DMS 273 (cell line): Measurements from ENCODE around the gene TMA7.
"Not testable (repeated sequence)": the region's sequence is repeated elsewhere in the genome, so short reads cannot be mapped to it uniquely, and the experiment has no call there.

Experiments used
- DNase-seq: peaks from one replicate; lab custom pipeline; 2025; ENCODE audit not compliant: unreplicated experiment; lab: John Stamatoyannopoulos, UW

TMA7 gene

DNA sequence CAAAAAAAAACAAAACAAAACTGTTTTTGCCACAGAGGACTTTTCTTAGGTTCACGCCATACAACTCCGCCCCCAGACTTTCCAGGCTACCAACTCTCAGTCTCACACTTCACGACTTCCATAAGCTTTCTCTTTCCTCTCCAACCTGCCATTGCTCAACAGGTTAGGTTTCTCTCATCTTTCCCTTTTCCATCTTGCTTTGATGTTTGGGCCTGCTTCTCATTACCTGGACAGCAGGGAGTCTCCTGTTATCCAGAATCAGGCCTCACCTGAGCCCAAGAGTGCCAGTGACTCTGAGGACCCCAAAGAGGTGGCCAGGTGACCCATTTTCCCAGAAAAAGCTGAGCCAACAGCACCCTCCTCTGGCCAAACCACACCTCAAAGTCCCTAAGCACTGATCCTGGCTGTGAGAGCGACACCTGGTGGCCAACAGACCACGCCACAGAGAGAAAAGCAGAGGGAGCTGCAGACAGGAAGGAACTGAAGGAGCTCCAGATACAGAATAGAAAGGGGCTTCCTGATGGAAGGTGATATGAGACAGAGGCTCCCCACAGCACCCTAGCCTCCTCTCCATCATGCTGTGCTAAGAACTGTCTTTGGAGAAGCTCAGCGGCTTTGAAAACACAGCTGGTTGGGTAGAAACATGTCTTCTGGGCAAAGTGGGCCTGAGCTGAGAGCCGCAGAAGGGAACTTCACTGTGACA, 4.1 kb upstream of the TMA7 start:
- DNase-seq, result peak; percentile 83

DNA sequence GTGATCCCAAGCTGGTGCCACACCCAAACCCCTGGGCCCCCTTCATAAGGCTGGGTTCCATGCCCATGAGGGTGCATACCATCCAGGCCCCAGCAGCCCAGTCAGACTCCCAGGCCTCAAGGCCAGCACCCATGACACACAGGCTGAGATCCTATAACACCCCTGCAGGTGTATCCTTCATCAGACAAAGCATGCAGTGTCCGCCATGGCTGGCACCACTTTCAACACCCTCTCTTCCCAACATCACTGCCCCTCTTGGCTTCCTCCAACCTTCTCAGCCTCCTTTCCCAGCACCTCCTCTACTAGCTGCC, 3.6 kb upstream of the TMA7 start:
- no peak for DNase-seq

DNA sequence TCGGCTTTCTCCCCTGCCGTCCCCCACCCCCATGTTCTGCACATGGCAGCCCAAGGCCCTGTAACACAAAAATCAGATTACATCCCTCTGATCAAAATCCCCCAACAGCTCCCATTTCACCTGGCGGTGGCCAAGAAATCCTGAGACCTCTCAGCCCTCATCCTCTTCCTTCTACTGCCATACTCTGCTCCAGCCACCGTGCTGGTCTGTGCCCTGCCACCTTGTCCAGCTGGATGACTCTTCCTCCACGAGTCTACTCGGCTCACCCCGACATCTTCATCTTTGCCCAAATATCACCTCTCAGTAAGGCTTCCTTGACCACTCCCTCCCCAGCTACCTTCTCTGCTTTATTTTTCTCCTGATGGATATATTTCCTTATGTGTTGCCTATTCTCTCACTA, 3.2 kb upstream of the TMA7 start:
- no peak for DNase-seq

DNA sequence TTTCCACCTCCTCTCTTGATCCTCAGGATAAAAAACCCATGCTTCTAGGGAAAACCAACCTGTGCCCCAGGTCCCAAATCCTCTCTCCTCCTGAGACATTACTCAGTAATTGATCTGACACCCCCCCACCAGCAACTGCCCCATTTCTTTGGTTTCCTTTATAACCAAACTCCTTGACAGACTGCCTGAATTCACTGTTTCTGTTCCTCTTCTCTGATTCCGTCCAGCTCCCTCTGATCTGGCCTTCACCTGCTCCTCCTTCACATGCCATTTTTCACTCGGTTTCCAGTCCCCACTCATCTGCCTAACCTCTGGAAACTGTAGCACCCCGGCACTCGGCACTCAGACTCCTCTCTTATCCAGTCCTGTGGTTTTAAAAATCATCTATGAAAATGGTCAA, 2.2 kb upstream of the TMA7 start:
- DNase-seq, result no peak

DNA sequence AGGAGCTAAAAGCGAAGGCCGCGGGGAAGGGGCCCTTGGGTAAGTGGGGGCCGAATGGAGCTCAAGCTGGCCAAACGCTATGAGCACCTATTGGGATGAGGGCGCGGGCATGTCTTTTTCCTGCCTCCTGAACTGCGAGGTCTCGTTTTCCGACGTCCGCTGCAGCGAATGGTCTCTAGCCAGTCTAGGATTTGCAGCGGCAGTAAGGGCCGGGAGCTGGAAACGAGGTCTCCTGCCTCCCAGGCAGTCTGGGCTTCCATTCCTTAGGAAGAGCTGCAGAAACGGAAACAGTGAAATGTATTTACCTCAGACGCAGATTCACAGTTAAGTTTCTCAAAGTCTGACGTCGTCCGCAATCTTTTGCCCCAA, 517 bp downstream of the TMA7 start:
- DNase-seq, result peak; percentile 35

DNA sequence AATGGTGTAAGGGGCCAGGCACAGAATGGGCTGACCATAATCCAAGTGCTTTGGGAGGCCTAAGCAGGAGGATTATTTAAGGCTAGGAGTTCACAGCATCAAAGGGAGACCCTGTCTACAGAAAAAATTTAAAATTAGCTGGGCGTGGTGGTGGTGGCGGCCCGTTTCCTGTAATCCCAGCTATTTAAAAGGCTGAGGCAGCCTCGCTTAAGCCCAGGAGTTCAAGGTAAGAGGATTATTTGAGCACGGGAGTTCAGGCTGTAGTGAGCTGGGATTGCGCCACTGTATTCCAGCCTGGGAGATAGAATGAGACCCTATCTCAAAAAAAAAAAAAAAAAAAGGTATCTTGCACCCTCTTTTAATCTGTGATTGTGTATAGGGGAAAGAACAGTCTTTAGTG, 1.9 kb downstream of the TMA7 start:
- no peak for DNase-seq

DNA sequence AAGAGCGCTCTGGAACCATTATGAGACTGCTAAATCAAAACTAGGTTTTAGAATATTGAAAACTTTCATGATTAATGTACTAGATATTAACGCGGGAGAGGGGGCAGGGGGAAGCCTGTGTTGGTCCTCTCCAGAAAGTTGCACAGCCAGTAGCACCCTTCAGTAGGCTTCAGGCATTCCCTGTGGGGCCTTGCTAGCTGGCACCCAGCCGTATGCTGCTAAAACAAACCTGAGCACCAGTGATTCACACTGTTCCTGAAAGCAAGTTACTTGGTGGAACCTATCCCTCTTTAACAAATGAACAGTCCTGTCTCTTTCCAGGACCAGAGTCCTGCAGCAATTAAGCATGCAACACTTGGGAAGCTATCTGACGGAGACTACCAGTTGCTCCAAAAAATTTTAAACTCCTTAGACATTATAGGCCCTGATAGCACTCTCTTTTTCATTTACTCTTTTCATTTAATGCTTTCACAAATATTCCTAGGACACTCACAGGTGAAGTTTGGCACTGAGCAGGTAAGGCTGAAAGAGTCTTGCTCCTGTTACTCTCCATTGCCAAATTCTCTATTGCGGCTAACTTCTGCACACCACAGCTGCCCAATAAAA, 5.3 kb downstream of the TMA7 start:
- no peak for DNase-seq

DNA sequence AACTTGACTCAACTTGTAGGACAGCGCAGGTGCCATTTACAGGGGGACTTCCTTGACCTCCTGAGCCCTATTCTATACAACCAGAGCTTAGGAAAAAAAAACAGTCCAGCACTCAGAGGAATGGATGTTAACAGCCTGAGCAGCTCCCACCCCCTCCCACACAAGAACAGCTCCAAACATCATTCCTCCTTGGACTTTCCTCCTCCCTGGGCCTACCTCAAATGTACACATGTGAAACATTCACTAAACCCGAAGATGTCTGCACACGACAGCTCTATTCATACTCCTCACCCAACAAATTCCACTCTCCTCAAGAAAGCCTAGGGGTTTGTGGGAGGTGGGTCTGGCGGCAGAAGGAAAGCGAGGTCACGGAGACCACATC, 6.0 kb downstream of the TMA7 start:
- DNase-seq, result no peak

DNA sequence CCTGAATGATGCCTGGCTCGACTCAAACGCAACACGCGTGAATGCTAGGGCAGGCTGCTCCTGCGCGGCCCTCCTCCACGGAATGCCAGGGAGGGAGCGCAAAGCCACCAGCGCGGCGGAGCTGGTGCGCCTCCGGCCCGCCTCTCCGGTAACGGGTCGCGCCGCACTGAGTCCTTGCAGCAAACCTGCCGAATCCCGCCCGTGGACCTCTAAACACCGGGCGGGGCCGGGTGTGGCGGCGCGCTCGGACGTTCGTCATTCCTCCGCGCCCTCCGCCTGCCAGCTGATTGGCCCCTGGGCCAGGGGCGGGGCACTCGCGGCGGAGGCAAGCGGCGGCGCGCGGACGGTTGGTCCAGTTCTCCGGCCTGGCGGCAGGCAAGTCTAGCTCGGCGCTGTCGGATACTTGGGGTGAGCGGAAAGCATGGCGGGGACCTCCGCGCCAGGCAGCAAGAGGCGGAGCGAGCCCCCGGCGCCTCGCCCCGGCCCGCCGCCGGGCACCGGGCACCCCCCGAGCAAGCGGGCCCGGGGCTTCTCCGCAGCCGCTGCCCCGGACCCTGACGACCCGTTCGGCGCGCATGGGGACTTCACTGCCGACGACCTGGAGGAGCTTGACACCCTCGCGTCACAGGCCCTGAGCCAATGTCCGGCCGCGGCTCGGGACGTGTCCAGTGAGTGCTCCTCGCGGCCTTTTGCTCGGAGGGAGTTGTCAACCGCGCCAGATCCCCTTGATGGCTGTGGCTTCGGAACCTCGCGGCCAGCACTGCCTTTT, 6.6 kb downstream of the TMA7 start, which contains the start of gene ATRIP:
Gene ATRIP, plus strand, starts transcription at position 313 of the 769 bp plus-strand sequence. Its CDS starts 109 bp downstream, at position 422.
- DNase-seq, result peak; percentile 92

DNA sequence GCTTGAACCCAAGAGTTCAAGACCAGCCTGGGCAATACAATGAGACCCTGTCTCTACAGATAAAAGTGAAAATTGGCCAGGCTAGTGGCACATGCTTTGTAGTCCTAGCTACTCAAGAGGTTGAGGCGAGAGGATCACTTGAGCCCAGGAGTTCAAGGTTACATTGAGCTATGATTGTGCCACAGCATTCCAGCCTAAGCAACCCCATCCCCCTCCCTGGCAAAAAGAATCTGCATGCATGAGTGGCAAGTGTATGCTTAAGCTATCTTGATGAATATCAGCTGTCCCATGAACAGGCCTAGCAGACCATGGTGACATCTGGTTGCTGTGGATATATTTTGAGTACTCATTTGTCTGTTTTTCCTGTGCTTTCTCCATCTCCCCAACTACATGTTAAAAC, 11.2 kb downstream of the TMA7 start:
- DNase-seq, result no peak

DNA sequence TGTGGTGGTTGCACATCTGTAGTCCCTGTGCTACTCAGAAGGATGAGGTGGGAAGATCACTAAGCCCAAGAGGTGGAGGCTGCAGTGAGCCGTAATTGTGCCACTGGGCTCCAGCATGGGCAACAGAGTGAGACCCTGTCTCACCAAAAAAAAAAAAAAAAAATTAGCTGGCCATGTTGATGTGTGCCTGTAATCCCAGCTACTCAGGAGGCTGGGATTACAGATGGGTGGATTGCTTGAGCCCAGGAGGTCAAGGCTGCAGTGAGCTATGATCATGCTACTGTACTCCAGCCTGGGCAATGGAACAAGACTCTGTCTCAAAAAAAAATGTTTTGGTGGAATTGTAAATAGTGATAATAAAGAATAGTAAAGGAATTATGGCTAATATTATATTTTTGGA, 16.4 kb downstream of the TMA7 start:
- no peak for DNase-seq

DNA sequence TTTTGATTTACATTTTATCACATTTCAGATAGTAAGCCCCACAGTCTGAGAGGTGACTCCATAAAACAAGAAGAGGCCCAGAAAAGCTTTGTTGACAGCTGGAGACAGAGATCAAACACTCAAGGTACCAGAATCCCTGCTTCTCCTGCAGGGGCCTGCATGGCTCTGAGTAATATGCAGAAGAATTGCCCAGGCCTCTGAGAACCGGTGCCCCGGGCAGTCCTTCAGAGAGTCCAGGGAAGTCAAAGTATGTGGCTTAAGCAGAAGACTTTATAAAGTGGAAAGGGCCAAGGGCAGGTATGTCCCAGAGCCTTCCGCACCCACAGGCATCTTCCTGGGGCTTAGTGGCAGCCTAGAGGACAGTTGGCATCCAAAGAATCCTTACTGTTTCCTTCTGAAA, 19.3 kb downstream of the TMA7 start:
- no peak for DNase-seq

DNA sequence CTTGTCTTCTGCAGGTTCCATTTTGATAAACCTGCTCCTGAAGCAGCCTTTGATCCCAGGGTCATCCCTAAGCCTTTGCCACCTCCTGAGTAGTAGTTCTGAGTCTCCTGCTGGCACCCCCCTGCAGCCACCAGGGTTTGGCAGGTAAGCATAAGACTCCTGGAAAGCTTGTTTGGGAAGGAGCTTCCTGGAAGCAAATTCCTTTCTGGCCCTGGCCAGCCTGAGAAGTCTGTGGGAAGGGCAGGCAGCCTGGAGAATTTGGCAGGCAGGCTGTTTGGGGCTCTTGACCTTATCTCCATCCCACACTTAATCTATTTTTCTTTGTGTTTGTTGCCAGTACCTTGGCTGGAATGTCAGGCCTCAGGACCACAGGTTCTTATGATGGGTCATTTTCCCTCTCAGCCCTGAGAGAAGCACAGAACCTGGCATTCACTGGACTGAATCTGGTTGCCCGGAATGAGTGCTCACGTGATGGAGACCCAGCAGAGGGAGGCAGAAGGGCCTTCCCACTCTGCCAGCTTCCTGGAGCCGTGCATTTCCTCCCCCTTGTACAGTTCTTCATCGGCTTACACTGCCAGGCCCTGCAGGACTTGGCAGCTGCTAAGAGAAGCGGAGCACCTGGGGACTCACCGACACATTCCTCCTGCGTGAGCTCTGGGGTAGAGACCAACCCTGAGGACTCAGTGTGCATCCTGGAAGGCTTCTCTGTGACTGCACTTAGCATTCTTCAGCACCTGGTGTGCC, 19.9 kb downstream of the TMA7 start:
- DNase-seq, result no peak

DNA sequence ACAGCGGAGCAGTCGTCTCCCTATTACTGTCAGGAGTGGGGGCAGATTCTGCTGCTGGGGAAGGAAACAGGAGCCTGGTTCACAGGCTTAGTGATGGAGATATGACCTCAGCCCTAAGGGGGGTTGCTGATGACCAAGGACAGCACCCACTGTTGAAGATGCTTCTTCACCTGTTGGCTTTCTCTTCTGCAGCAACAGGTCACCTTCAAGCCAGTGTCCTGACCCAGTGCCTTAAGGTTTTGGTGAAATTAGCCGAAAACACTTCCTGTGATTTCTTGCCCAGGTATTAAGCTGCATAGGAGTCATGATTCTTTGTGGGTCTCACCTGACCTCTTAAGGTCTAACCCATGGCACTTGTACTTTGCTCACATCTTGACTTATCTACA, 20.5 kb downstream of the TMA7 start:
- DNase-seq, result no peak

DNA sequence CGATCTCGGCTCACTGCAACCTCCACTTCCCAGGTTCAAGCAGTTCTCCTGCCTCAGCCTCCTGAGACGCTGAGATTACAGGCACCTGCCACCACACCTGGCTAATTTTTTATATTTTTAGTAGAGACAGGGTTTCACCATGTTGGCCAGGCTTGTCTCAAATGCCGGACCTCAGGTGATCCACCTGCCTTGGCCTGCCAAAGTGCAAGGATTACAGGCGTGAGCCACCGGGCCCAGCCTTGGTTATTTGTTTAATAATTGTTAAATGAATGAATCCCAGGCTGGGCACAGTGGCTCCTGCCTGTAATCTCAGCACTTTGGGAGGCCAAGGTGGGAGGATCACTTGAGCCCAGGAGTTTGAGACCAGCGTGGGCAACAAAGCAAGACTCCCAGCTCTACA, 21.7 kb downstream of the TMA7 start:
- DNase-seq, result not testable (repeated sequence)

DNA sequence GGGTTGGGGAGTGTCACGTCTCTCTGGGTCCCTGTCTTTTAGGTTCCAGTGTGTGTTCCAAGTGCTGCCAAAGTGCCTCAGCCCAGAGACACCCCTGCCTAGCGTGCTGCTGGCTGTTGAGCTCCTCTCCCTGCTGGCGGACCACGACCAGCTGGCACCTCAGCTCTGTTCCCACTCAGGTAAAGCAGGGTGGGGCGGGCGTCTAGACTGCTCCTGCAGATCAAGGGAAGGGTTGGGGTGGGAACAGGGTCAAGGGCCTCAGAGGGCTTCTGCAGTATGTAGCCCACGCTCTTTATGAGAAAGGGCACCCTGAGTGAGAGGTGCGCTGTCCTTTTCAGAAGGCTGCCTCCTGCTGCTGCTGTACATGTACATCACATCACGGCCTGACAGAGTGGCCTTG, 23.6 kb downstream of the TMA7 start:
- DNase-seq, result no peak

DNA sequence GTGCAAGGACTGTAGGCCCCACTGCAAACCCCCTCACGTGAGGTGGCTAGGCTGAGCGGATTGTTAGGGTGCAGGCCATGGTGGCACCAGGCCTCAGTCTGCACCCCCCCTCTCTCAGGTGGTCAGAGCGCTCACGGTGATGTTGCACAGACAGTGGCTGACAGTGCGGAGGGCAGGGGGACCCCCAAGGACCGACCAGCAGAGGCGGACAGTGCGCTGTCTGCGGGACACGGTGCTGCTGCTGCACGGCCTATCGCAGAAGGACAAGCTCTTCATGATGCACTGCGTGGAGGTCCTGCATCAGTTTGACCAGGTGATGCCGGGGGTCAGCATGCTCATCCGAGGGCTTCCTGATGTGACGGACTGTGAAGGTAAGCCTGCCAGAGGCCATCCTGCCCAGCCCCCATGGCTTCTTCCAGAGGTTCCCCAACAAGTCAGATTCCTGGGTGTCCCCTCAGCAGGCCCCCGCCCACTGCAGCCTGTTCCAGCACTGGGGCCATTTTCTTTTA, 24.7 kb downstream of the TMA7 start:
- no peak for DNase-seq

DNA sequence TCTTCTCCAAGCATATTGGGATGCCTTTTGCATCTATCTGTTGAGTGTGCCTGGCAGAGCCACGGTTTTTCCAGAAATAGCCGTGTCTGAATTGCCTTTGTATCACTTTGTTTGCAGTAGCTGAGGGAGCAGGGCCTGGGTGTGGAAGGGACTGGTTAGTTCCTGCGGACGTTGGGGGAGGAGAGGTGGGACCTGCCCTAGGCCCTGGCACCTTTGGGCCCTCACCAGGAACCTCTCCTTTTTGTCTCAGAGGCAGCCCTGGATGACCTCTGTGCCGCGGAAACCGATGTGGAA, 25.1 kb downstream of the TMA7 start:
- no peak for DNase-seq

DNA sequence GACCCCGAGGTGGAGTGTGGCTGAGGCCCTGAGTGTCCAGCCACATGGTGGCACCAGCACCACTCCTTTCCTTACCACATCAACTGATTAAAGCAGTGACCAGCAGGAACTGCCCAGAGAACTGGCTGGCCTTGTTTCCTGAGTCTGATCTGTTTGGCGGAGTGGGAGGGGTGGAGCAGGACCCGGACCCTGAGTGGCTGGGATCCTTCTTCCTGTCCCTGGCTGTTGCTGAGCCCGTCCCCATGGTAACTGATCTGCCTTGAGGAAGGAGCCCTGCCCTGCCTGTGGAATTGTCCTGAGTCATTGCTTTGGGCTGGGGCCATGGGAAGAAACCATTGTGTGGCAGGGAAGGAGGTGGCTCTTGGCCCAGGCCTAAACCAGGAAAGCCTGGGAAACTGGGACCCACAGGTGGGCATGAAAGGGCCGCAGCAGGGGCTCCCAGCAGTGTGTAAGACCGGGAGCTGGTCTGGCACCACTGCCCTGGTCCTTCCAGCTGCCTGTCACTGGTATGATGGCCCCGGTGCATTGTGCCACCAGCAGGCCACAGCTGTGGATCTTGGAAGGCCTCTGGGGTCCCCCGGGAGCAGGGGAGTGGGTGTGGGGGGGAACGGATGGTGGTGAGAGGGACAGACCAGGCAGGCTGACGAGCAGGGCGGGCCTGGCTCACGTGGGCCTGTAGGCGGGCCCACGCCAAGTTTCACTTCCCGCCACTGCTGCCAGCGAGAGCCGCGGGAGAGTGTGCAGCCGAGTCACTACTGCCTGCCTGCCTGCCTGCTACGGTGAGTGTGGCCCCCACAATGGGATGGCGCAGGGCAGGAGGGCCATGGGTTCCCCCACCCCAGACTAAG, 25.7 kb downstream of the TMA7 start:
- DNase-seq, result peak; percentile 82

DNA sequence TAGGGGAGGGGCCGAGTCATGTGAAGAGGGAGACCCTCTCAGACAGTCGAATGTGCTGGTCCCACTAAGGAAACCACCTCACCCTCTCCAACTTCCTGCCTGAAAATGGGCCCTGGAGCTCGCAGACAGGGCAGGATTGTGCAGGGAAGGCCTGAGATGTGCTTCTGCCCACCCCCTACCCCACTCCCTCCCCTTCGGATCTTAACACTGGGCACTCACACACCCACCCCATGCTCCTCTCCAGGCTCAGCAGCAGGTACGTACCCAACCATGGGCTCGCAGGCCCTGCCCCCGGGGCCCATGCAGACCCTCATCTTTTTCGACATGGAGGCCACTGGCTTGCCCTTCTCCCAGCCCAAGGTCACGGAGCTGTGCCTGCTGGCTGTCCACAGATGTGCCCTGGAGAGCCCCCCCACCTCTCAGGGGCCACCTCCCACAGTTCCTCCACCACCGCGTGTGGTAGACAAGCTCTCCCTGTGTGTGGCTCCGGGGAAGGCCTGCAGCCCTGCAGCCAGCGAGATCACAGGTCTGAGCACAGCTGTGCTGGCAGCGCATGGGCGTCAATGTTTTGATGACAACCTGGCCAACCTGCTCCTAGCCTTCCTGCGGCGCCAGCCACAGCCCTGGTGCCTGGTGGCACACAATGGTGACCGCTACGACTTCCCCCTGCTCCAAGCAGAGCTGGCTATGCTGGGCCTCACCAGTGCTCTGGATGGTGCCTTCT, 26.5 kb downstream of the TMA7 start:
- peak; percentile 20 for DNase-seq
